Epidermal melanocyte (primary cell): ENCODE data around the gene RELN.
"Not testable (repeated sequence)": the region's sequence is repeated elsewhere in the genome, so short reads cannot be mapped to it uniquely, and the experiment has no call there.

Experiments
- DNase-seq: peaks from one replicate; pipeline ENCODE4 v3.0.0; 2011; ENCODE audit warnings: low spot score; ENCODE audit not compliant: insufficient read length

Gene RELN

GRCh38 chr7:103944230-103944900 is 45.1 kb downstream of the RELN start:
- no peak for DNase-seq

- no peak for DNase-seq
Observed at GRCh38 chr7:103941976-103942375, 47.5 kb downstream of the RELN start.

GRCh38 chr7:103940382-103941268 is 48.8 kb downstream of the RELN start:
- no peak for DNase-seq

- DNase-seq, result no peak
Observed at GRCh38 chr7:103937680-103938079, 51.8 kb downstream of the RELN start.

- DNase-seq, result no peak
Observed at GRCh38 chr7:103936558-103936957, 52.9 kb downstream of the RELN start.

GRCh38 chr7:103934508-103934907 is 55.0 kb downstream of the RELN start:
- no peak for DNase-seq

GRCh38 chr7:103932389-103932788 is 57.1 kb downstream of the RELN start:
- no peak for DNase-seq

GRCh38 chr7:103929901-103930311 is 59.6 kb downstream of the RELN start:
- DNase-seq, result no peak

GRCh38 chr7:103928581-103928980 is 60.9 kb downstream of the RELN start:
- no peak for DNase-seq

- no peak for DNase-seq
Observed at GRCh38 chr7:103924184-103924583, 65.3 kb downstream of the RELN start.

- DNase-seq, result no peak
Observed at GRCh38 chr7:103922407-103922806, 67.1 kb downstream of the RELN start.

GRCh38 chr7:103921692-103922091 is 67.8 kb downstream of the RELN start:
- no peak for DNase-seq

GRCh38 chr7:103919272-103919868 is 70.1 kb downstream of the RELN start:
- DNase-seq, result no peak

GRCh38 chr7:103918631-103919271 is 70.7 kb downstream of the RELN start:
- no peak for DNase-seq

GRCh38 chr7:103915680-103916357 is 73.6 kb downstream of the RELN start:
- no peak for DNase-seq

- DNase-seq, result no peak
Observed at GRCh38 chr7:103914147-103914899, 75.1 kb downstream of the RELN start.

GRCh38 chr7:103912891-103913605 is 76.4 kb downstream of the RELN start:
- DNase-seq, result no peak

GRCh38 chr7:103911015-103911414 is 78.4 kb downstream of the RELN start:
- DNase-seq, result not testable (repeated sequence)

GRCh38 chr7:103905997-103906396 is 83.5 kb downstream of the RELN start:
- DNase-seq, result no peak

GRCh38 chr7:103902917-103903316 is 86.5 kb downstream of the RELN start:
- DNase-seq, result no peak
